WTC11 (cell line): Measurements from ENCODE around the gene IL17RB.

Experiments
- CTCF ChIP-seq: fragments of 200-600 bp; IDR thresholded peaks from 2 replicates; pipeline ENCODE4 v1.8.0; 2022; ENCODE audit warnings: antibody characterized with exemption
- SMAD4 ChIP-seq: sonication (generic); formaldehyde crosslinking; IDR thresholded peaks from 2 replicates; pipeline ENCODE4 v1.8.0; 2022; ENCODE audit warnings: mild to moderate bottlenecking, missing genetic modification reagents
- SP1 ChIP-seq: sonication (generic); formaldehyde crosslinking; conservative IDR thresholded peaks from 2 replicates; pipeline ENCODE4 v1.8.1; 2022; ENCODE audit warnings: missing genetic modification reagents
- ZNF263 ChIP-seq: sonication (generic); formaldehyde crosslinking; IDR thresholded peaks from 2 replicates; pipeline ENCODE4 v1.8.1; 2022; ENCODE audit warnings: low read depth, mild to moderate bottlenecking, moderate library complexity, missing genetic modification reagents

- TF ChIP-seq CTCF (no peak), SMAD4 (no peak), SP1 (no peak), ZNF263 (CRISPR knock-in tag) (no peak)
These were observed 28.6 kb upstream of the IL17RB start for GRCh38 chr3:53817809-53818208.
